ENCODE data around the gene TTC28.
"Not testable (repeated sequence)": the region's sequence is repeated elsewhere in the genome, so short reads cannot be mapped to it uniquely, and the experiment has no call there.

TTC28 gene

DNA sequence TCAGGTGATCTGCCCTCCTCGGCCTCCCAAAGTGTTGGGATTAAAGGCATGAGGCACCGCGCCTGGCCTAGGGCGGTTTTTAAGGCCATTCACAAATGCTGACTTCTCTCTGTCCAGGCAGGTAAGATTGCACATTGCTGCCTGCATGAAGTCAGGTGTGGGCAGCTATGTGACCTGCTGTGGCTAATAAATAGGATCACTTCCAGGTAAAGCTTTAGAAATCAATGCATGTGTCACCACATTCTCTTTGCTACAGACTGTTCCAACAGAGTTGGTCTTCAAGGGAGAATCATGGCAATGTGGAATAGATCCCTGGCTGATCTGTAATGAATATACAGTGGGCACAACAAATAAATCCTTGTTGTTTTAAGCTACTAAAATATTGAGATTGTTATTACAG lies 500.2 kb downstream of the TTC28 start:
- H3K27ac ChIP-seq, result no peak overlapping the region
- no peak for DNase-seq (ENCODE audit: low read depth, low spot score)

DNA sequence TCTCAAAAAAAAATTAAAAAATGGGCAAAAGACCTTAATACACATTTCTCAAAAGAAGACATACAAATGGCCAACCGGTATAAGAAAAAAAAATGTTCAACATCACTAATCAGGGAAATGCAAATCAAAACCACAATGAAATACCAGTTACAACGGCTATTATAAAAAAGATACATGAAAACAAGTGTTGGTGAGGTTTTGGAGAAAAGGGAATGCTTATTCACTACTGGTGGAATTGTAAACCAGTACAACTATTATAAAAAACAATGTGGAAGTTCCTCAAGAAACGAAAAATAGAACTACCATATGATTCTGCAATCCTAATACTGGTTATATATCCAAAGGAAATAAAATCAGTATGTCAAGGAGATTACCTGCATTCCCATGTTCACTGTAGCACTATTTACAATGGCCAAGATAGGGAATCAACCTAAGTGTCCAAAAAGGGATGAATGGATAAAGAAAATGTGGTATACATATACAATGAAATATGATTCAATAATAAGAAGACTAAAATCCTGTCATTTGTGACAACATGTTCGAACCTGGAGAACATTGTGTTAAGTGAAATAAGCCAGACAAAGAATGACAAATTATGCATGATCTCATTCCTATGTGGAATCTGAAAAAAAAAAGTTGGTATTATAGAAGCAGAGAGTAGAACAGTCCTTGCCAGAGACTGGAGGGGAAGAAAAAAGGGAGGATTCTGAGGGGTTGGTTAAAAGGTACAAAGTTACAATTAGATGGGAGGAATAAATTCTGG lies 503.7 kb downstream of the TTC28 start:
- H3K27ac ChIP-seq, result peak overlapping the region; percentile 25
- no peak for DNase-seq (ENCODE audit: low read depth, low spot score)

- H3K27ac ChIP-seq, result no peak overlapping the region
- DNase-seq (ENCODE audit: low read depth, low spot score), result no peak
Observed at GRCh38 chr22:28174509-28174908, 505.1 kb downstream of the TTC28 start.

DNA sequence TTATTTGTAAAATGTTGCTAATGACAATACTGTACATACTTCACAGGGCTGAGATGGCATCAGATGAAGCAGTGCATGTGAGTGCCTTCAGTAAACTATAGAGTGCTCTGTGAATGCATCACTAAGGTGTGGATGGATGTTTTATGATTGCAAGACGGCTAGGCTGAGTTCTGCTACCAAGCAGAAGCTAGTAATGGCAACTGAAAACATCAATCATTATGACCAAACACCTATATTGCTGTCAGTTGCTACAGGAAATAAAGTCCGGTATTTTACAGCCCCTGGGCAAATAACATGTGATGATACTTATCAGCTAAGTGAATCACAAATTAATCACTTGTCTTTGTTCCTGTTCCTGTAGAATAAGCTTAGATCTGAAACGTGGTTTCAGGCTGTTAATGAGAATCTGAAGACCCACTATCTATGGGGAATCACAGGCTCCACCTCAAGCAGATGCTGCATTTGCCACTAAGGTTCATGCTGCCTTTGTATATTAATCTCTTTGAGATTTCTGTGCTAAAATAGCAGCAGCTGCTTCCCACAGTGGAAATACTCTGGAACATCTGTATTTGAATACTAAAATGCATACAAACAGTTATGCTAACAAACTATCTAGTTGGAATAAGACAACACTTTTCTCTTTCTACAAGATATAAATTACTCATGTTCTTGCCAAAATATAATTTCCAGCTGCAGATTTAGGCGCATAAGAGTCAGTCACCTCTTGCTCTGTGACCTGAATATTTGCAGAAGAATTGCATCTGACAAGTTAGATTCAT lies 506.6 kb downstream of the TTC28 start:
- peak; percentile 89 for DNase-seq (ENCODE audit: low read depth, low spot score)
- H3K27ac ChIP-seq, result peak overlapping the region; percentile 62

DNA sequence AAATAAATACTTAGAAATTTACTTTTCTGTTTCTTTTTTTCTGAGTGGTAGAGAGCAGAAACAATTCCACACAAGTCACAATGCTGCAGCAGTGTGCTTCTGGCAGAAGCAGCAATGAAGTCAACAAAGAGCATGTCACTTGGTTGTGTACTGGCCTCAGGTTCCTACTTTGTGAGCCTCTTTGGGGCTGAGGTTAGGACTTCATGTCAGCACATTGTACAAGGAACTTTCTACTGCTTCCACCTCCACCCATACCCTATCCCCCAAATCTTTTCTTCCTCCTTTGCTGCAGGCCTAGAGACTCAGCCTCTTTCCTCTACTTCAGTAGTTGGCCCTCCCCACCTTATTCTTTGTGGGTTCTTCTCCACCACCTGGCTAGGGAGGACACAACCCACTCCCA lies 507.9 kb downstream of the TTC28 start:
- no peak for DNase-seq (ENCODE audit: low read depth, low spot score)

DNA sequence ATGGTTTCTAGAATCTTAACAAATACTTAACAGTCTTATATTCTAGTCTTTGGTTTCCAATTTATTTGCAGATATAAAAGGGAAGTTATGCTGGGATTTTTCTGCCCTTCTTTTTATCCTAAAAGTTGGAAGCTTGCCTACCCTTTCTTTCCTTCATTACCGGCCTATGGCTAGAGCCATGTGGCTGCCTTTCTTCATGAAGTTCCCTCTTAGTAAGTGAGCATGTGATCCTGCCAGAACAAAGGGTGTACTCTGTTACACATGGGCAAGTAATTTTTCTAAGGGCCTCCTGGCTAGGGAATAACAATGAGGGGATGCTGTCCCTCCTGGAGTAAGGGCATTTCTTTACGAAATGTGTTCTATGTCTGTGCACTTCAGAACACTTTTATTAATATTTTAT lies 508.5 kb downstream of the TTC28 start:
- H3K27ac ChIP-seq, result no peak overlapping the region
- no peak for DNase-seq (ENCODE audit: low read depth, low spot score)

More for the DNA sequence above, 507.9 kb downstream of the TTC28 start:
- no peak overlapping the region for H3K27ac ChIP-seq

GRCh38 chr22:28169314-28169713 lies 510.3 kb downstream of the TTC28 start:
- DNase-seq (ENCODE audit: low read depth, low spot score); H3K27ac ChIP-seq: not testable (repeated sequence)

DNA sequence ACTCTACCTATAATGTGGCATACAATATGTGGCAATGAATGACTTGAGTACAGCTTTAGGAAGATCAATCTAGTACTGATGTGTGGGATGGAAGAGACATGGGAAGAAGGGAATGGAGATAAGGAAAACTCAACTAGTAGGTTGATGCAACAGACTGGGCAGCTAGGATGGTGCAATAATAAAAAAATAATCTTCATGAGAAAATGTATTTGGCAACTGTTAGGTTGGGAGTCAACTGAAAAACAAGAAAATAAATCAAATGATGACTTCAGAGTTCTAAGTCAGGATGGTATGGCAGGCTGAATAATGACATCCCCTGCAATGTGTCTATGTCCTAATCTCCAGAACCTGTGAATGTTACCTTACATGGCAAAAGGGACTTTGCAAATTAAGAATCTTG lies 523.8 kb downstream of the TTC28 start:
- no peak for DNase-seq (ENCODE audit: low read depth, low spot score)
- no peak overlapping the region for H3K27ac ChIP-seq

DNA sequence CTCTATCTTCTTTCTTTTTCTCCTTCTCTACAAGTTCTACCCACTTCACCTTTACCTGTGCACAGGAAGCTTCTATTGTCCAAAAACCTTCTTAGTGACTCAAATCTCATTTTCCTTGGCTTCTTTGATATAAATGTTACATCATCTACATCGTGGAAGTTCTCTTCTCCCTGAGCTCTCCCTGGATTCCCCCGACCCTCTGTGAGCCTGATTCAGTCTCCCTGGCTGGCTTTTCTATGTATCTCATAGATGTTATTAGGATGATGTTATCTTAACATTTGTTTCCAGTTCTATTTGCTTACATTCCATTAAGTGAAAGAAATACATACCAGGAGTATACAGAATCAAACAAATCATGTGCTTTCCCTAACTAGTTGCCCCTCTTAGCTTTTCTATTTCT lies 524.8 kb downstream of the TTC28 start:
- DNase-seq (ENCODE audit: low read depth, low spot score), result no peak

DNA sequence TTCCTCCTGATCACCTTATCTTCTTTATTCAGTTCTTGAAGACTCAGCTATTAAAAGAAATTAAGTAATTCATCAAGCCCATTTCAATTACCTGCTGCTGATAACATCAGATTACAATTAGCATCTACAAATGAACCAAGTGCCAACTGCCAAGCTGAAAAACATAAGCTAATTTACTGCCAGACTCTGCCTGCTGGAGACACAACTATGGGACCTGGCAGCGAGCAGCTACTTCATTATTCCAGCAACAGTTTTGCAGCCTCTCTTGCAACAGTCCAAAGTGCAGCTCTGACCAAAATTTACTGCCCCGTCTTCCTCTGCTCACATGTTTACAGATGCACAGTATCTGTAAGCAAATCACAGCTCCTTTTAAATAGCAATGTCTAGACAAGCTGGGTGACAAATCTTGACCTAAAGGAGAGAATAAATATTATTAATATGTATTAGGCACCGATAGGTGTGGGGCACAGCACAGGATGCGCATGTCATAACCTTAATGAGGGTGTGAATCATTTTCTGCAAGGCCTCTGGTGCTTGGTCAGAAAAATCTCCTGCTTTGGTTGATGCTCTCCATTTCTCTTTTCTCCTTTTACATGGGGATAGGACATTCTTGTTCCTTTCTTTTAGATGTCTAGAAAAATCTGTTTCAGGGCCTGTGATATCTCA lies 528.4 kb downstream of the TTC28 start:
- H3K27ac ChIP-seq, result no peak overlapping the region
- no peak for DNase-seq (ENCODE audit: low read depth, low spot score)

More for the DNA sequence above, 524.8 kb downstream of the TTC28 start:
- H3K27ac ChIP-seq, result no peak overlapping the region

GRCh38 chr22:28148816-28149465 lies 530.7 kb downstream of the TTC28 start:
- DNase-seq (ENCODE audit: low read depth, low spot score), result peak; percentile 77

DNA sequence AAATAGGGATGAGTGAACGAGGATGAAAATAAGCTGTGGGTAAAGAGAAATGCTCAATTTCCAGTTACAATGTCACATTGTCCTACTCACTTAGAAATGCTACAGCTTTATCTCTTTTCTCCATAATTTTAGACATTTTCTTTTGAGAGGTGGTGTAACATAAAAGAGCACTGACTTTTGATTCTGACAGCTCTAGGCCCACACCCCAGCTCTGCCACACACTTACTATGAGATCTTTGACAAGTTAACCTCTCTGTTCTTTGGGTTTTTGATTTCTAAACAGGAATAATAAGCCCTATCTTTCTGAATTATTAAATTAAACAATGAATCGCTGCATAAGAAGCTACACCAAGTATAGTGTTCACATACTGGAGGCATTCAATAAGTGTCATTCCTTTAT lies 532.2 kb downstream of the TTC28 start:
- H3K27ac ChIP-seq, result no peak overlapping the region
- DNase-seq (ENCODE audit: low read depth, low spot score), result no peak

More at GRCh38 chr22:28148816-28149465, 530.7 kb downstream of the TTC28 start:
- H3K27ac ChIP-seq, result peak overlapping the region; percentile 16

- DNase-seq (ENCODE audit: low read depth, low spot score), result no peak
- H3K27ac ChIP-seq, result no peak overlapping the region
Observed at GRCh38 chr22:28146401-28147314, 533.0 kb downstream of the TTC28 start.

- DNase-seq (ENCODE audit: low read depth, low spot score), result no peak
- H3K27ac ChIP-seq, result no peak overlapping the region
Observed at GRCh38 chr22:28143961-28144745, 535.5 kb downstream of the TTC28 start.

DNA sequence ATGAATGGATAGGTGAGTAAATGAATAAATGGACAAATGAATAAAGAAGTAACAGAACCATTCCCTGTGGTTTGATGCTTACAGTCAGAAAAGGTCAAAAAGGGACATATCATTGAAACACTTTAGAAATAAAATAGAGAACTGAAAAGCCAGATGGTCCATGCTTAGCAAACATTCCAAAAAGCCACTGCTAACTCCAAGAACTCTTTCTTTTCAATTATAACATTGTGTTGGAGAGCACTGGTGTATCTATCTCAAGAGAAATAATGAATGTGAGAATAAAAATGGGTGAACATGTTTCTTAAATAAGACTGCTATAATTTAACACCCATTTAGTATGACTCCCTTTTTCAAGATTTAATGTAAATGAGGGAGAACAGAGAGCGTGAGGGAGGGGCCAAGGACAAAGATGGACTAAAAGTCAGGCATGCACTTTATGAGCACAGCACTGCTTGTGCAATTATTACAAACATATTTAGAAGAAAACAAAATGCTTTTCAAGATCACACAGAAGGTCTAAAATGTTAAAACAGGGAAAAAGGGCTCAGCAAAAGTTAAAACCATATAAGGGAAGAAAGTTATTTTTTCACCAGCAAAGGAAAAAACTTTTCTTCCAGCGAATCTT lies 536.3 kb downstream of the TTC28 start:
- no peak for DNase-seq (ENCODE audit: low read depth, low spot score)
- no peak overlapping the region for H3K27ac ChIP-seq

- no peak for DNase-seq (ENCODE audit: low read depth, low spot score)
- H3K27ac ChIP-seq, result peak overlapping the region; percentile 31
Observed at GRCh38 chr22:28142361-28142961, 537.2 kb downstream of the TTC28 start.

- DNase-seq (ENCODE audit: low read depth, low spot score), result no peak
- peak overlapping the region; percentile 31 for H3K27ac ChIP-seq
Observed at GRCh38 chr22:28141614-28142013, 538.0 kb downstream of the TTC28 start.

- H3K27ac ChIP-seq, result peak overlapping the region; percentile 65
- peak; percentile 64 for DNase-seq (ENCODE audit: low read depth, low spot score)
Observed at GRCh38 chr22:28139961-28140360, 539.7 kb downstream of the TTC28 start.
